ENCODE results near the gene KRTAP1-3.
"Not testable (repeated sequence)": the region's sequence is repeated elsewhere in the genome, so short reads cannot be mapped to it uniquely, and the experiment has no call there.

KRTAP1-3 gene
- 0 reads per million in 4 experiments for total RNA-seq

DNA sequence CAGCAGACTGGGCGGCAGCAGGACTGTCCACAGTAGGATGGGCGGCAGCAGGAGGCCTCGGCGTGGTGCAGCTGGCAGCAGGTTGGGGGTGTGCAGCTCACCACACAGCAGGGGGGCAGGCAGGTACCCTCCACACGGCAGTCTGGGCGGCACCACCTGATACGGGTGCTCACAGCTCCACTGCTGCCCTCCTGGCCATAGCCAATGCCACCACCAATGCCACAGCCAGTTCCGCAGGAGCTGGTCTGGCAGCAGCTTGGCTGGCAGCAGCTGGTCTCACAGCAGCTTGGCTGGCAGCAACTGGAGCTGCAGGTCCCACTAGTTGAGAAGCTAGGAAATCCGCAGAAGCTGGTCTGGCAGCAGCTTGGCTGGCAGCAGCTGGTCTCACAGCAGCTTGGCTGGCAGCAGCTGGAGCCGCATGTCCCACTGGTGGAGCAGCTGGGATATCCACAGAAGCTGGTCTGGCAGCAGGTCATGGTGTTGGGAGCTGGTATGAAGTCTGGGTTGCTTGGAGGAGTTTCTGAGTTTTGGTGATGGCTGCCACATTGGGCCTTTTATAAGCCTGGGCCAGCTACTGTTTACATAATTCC is at the start of gene KRTAP1-3:
TSS of gene KRTAP1-3 (minus strand) at position 529 of the 590 bp plus-strand sequence. CDS start at position 476, 53 bp downstream.
- DNase-seq: not testable (repeated sequence)

GRCh38 chr17:41084100-41084856 is 49.6 kb upstream of the KRTAP1-3 start, which contains the start of gene KRTAP4-7:
TSS of gene KRTAP4-7 (plus strand) at chr17:41084150. CDS start at chr17:41084207, 57 bp downstream.
- not testable (repeated sequence) for DNase-seq

DNA sequence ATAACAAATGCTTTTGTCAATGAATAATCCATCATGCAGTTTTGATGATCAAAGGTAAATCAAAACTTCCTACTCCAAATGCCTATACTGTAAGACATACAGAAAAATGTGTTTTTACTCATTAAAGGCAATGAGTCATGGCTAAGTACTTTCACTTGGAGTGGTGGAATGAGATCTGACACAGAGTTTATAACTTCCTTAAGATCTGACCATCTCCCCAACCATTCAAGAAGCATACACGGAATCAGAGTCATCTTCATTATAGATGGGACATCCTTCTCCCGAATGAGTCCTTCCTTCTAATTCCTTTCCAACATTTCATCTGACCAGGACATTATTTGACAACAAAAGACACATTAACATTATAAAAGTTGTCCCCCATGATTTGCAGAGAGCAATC is 48.8 kb upstream of the KRTAP1-3 start:
- DNase-seq: not testable (repeated sequence)

DNA sequence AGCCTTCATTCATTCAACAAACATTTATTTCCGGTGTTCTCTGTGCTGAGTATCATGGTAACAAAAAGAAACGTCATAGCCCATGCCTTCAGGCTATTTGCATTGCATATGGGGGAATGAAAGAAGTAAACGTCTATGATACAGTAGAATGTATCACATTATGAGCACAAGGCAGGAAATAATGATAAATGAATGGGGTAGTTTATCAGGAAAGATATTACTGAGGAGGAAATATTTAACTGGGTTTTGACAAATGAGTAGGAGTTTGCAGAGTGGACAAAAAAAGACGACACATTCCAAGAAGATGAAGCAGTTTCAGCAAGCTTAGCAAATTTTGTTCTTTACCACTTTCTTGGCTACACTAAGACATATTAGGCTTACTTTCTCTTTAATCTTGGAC is 48.0 kb upstream of the KRTAP1-3 start:
- no peak for DNase-seq

DNA sequence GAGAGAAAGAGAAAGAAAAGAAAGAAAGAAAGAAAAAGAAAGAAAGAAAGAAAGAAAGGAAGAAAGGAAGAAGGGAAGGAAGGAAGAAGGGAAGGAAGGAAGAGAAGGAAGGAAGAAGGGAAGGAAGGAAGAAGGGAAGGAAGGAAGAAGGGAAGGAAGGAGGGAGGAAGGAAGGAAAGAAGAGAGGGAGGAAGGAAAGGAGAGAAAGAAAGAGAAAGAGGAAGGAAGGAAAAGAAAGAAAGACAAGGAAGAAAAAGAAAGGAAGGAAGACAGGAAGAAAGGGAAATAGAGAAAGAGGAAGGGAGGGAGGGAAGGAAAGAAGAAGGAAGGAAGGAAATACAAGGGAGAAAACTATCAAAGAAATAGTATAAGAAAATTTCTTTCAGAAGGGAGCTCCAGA is 42.1 kb upstream of the KRTAP1-3 start:
- DNase-seq: no peak

- DNase-seq: no peak
Measured at GRCh38 chr17:41073676-41074075, 39.0 kb upstream of the KRTAP1-3 start.

GRCh38 chr17:41071606-41072360 is 37.1 kb upstream of the KRTAP1-3 start:
- DNase-seq: no peak

- DNase-seq: no peak
Measured at GRCh38 chr17:41069031-41069430, 34.4 kb upstream of the KRTAP1-3 start.

GRCh38 chr17:41067281-41067680 is 32.6 kb upstream of the KRTAP1-3 start:
- no peak for DNase-seq

DNA sequence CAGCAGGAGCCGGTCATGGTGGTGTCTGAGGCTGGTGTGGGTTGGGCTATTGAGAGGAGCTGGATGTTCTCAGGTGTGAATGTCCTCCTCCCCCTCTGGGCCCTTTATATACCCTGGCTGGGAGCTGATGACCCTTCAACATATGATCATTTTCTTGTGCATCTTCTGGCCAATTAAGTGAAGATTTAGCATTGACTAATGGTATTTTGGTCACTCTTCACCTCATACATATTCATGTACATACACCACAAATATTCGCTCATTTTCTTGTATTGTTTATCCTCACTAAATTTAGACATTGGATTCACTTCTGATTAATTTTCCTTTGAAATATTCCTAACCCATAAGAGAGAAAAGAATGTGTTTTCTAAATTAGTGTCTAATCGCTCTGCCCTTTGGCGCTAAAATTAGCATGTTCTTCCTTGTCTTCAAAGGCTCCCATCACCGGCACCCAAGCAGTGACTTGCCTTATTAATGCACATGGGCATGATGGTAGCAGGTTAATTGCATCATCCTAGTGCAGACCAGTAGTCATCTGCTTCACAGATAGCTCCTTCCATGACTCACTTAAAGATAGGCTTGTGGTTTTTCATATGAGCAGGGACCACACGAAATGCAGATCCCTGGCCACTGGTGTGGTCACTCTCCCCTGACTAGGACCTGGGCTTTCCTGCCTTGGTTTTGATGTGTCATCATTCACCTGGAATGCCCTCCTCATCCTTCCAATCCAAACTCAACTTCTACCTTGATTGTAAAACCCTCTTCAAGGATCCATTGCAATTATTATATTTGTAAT is 31.4 kb upstream of the KRTAP1-3 start, which contains the start of gene KRTAP2-4:
TSS of gene KRTAP2-4 (minus strand) at position 51 of the 796 bp plus-strand sequence. CDS start at position 17, 34 bp downstream.
- DNase-seq: no peak

GRCh38 chr17:41065016-41065689 is 30.5 kb upstream of the KRTAP1-3 start:
- DNase-seq: not testable (repeated sequence)

- DNase-seq: no peak
Measured at GRCh38 chr17:41064301-41064700, 29.6 kb upstream of the KRTAP1-3 start.

GRCh38 chr17:41063449-41063848 is 28.8 kb upstream of the KRTAP1-3 start:
- no peak for DNase-seq

GRCh38 chr17:41061964-41062363 is 27.3 kb upstream of the KRTAP1-3 start:
- DNase-seq: no peak

GRCh38 chr17:41060052-41060604 is 25.5 kb upstream of the KRTAP1-3 start, which contains the start of gene KRTAP2-3:
TSS of gene KRTAP2-3 (minus strand) at chr17:41060114. CDS start at chr17:41060050, 64 bp downstream.
- DNase-seq: no peak

GRCh38 chr17:41059276-41060051 is 24.8 kb upstream of the KRTAP1-3 start:
- not testable (repeated sequence) for DNase-seq

DNA sequence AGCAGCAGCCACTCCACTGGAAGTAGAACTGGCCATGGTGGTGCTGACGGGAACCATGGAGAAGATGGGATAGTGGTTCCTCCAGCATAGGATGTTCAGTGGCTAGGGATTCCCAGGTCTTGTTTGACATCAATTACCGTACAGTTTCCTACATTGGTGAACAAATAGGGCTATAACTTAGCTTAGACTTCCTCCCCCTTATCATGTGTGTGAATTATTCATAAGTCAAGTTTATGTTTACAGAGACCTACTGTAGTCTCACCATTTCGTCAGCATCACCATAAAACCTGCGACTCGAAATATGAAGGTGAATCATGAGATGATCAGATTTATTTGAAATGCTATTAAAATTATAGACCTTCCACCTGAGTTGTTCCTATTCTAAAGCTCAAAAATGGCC is 24.1 kb upstream of the KRTAP1-3 start:
- DNase-seq: no peak

DNA sequence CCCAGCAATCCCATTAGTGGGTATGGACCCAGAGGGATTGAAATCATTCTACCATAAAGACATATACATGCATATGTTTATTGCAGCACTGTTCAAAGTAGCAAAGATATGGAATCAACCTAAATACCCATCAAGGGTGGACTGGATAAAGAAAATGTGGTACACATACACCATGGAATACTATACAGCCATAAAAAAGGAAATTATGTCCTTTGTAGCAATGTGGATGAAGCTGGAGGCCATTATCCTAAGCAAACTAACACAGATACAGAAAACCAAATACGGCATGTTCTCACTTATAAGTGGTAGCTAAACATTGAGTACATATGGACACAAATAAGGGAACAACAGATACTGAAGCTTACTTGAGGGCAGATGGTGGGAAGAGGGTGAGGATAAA is 22.9 kb upstream of the KRTAP1-3 start:
- no peak for DNase-seq

GRCh38 chr17:41055130-41055529 is 20.5 kb upstream of the KRTAP1-3 start, which contains the start of gene KRTAP2-2:
TSS of gene KRTAP2-2 (minus strand) at chr17:41055230. CDS start at chr17:41055211, 19 bp downstream.
- not testable (repeated sequence) for DNase-seq

DNA sequence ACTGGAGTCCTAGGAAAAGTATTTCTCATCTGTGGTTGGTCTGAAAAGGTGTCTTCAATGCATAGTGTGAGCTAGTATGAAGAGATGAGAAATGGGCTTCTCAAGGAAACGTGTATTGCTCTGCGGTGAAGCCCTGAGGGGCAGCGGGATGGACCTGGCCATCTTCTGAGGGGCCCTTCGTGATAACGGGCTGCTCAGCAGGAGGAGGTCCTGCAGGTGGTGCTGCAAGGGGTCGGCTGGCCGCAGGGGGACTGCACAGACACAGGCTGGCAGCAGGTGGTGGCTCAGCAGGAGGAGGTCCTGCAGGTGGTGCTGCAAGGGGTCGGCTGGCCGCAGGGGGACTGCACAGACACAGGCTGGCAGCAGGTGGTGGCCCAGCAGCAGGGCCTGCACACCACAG is 19.9 kb upstream of the KRTAP1-3 start:
- DNase-seq: not testable (repeated sequence)

Measured in effector CD8-positive, alpha-beta T cell (primary cell).